Measurements from ENCODE around the gene IGFBPL1.
"Not testable (repeated sequence)": the region's sequence is repeated elsewhere in the genome, so short reads cannot be mapped to it uniquely, and the experiment has no call there.

The IGFBPL1 gene

DNA sequence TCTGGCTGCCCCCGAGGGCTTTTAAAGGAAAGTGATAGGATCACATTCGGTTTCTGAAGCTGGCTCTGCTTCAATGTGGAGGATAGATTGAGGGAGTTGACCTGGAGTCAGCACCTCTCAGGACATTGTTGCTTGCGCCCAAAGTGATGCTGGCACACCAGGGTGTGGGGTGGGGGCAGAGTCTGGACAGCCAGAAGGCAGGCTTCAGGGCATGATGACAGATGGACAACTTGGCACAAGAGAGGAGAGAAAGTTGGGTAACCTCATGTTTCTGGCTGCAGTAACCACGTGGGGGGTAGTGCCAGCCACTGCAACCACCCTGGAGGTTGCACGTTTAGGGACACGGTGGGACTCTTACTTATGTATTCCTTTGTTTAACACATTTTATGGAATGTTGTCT lies 22.3 kb downstream of the IGFBPL1 start:
- DNase-seq = no peak

GRCh38 chr9:38399191-38399590 lies 25.1 kb downstream of the IGFBPL1 start:
- H3K27ac ChIP-seq (ENCODE audit: insufficient read depth, low read length, poor library complexity, severe bottlenecking); H3K4me3 ChIP-seq (ENCODE audit: insufficient read depth, low read depth, low read length, poor library complexity, severe bottlenecking); H3K9me3 ChIP-seq (ENCODE audit: control insufficient read depth, low read length); H3K4me1 ChIP-seq (ENCODE audit: control insufficient read depth, insufficient read depth, low read length, poor library complexity, severe bottlenecking); DNase-seq; H3K27me3 ChIP-seq (replicated peaks; ENCODE audit: control insufficient read depth, insufficient read depth, low read length, poor library complexity, severe bottlenecking): not testable (repeated sequence)
- H3K36me3 ChIP-seq (ENCODE audit: control insufficient read depth, insufficient read depth, low read length) = peaks cover 14% of the 10 kb centered on the region

More for the DNA sequence above, 22.3 kb downstream of the IGFBPL1 start:
- no peaks in the 10 kb centered on the region for H3K9me3 ChIP-seq (ENCODE audit: control insufficient read depth, low read length)
- H3K4me3 ChIP-seq (ENCODE audit: insufficient read depth, low read depth, low read length, poor library complexity, severe bottlenecking) = no peak overlapping the region
- no peaks in the 10 kb centered on the region for H3K4me1 ChIP-seq (ENCODE audit: control insufficient read depth, insufficient read depth, low read length, poor library complexity, severe bottlenecking)
- no peak overlapping the region for H3K27ac ChIP-seq (ENCODE audit: insufficient read depth, low read length, poor library complexity, severe bottlenecking)
- H3K27me3 ChIP-seq (replicated peaks; ENCODE audit: control insufficient read depth, insufficient read depth, low read length, poor library complexity, severe bottlenecking) = no peaks in the 10 kb centered on the region
- H3K36me3 ChIP-seq (ENCODE audit: control insufficient read depth, insufficient read depth, low read length) = peaks cover 1% of the 10 kb centered on the region

- Histone ChIP-seq H3K4me3 (ENCODE audit: insufficient read depth, low read depth, low read length, poor library complexity, severe bottlenecking) (no peak overlapping the region), H3K9me3 (ENCODE audit: control insufficient read depth, low read length) (no peaks in the 10 kb centered on the region), H3K27me3 (replicated peaks; ENCODE audit: control insufficient read depth, insufficient read depth, low read length, poor library complexity, severe bottlenecking) (no peaks in the 10 kb centered on the region), H3K36me3 (ENCODE audit: control insufficient read depth, insufficient read depth, low read length) (peaks cover 14% of the 10 kb centered on the region), H3K4me1 (ENCODE audit: control insufficient read depth, insufficient read depth, low read length, poor library complexity, severe bottlenecking) (peaks cover 12% of the 10 kb centered on the region), H3K27ac (ENCODE audit: insufficient read depth, low read length, poor library complexity, severe bottlenecking) (no peak overlapping the region)
- no peak for DNase-seq
These were observed 27.9 kb downstream of the IGFBPL1 start for GRCh38 chr9:38396371-38396671.

GRCh38 chr9:38395653-38396370 lies 28.4 kb downstream of the IGFBPL1 start:
- no peak overlapping the region for H3K27ac ChIP-seq (ENCODE audit: insufficient read depth, low read length, poor library complexity, severe bottlenecking)
- H3K36me3 ChIP-seq (ENCODE audit: control insufficient read depth, insufficient read depth, low read length) = peaks cover 14% of the 10 kb centered on the region
- no peaks in the 10 kb centered on the region for H3K27me3 ChIP-seq (replicated peaks; ENCODE audit: control insufficient read depth, insufficient read depth, low read length, poor library complexity, severe bottlenecking)
- peaks cover 12% of the 10 kb centered on the region for H3K4me1 ChIP-seq (ENCODE audit: control insufficient read depth, insufficient read depth, low read length, poor library complexity, severe bottlenecking)
- H3K9me3 ChIP-seq (ENCODE audit: control insufficient read depth, low read length) = no peaks in the 10 kb centered on the region
- no peak for DNase-seq
- H3K4me3 ChIP-seq (ENCODE audit: insufficient read depth, low read depth, low read length, poor library complexity, severe bottlenecking) = no peak overlapping the region

DNA sequence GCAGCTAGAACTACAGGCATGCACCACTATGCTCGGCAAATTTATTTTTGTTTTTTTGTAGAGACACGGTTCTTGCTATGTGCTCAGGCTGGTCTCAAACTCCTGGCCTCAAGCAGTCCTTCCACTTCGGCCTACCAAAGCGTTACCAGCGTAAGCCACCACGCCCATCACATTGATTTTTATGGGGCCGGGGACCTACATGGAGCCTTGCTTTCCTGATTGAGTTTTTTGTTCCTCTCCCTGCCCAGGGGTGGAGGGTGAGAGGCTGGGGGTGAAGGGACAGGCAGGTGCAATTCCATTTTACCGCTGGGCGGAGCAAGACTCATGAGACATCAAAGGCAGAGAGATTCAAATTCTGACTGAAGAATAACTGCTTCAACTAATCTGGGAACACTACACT lies 29.8 kb downstream of the IGFBPL1 start:
- no peak overlapping the region for H3K4me3 ChIP-seq (ENCODE audit: insufficient read depth, low read depth, low read length, poor library complexity, severe bottlenecking)
- no peak overlapping the region for H3K27ac ChIP-seq (ENCODE audit: insufficient read depth, low read length, poor library complexity, severe bottlenecking)
- H3K4me1 ChIP-seq (ENCODE audit: control insufficient read depth, insufficient read depth, low read length, poor library complexity, severe bottlenecking) = peaks cover 12% of the 10 kb centered on the region
- DNase-seq = no peak
- no peaks in the 10 kb centered on the region for H3K27me3 ChIP-seq (replicated peaks; ENCODE audit: control insufficient read depth, insufficient read depth, low read length, poor library complexity, severe bottlenecking)
- no peaks in the 10 kb centered on the region for H3K9me3 ChIP-seq (ENCODE audit: control insufficient read depth, low read length)
- peaks cover 14% of the 10 kb centered on the region for H3K36me3 ChIP-seq (ENCODE audit: control insufficient read depth, insufficient read depth, low read length)

- peaks cover 14% of the 10 kb centered on the region for H3K36me3 ChIP-seq (ENCODE audit: control insufficient read depth, insufficient read depth, low read length)
- H3K27me3 ChIP-seq (replicated peaks; ENCODE audit: control insufficient read depth, insufficient read depth, low read length, poor library complexity, severe bottlenecking) = no peaks in the 10 kb centered on the region
- peak overlapping the region; percentile 31 for H3K27ac ChIP-seq (ENCODE audit: insufficient read depth, low read length, poor library complexity, severe bottlenecking)
- H3K4me1 ChIP-seq (ENCODE audit: control insufficient read depth, insufficient read depth, low read length, poor library complexity, severe bottlenecking) = peaks cover 12% of the 10 kb centered on the region
- no peak for DNase-seq
- peak overlapping the region; percentile 82 for H3K4me3 ChIP-seq (ENCODE audit: insufficient read depth, low read depth, low read length, poor library complexity, severe bottlenecking)
- H3K9me3 ChIP-seq (ENCODE audit: control insufficient read depth, low read length) = no peaks in the 10 kb centered on the region
These were observed 31.0 kb downstream of the IGFBPL1 start for GRCh38 chr9:38393128-38393796.

GRCh38 chr9:38392235-38393127 lies 31.8 kb downstream of the IGFBPL1 start, which contains the start of gene ALDH1B1:
ALDH1B1 (plus strand) TSS chr9:38392702; CDS start chr9:38395749, 3,047 bp downstream.
- Histone ChIP-seq H3K27me3 (replicated peaks; ENCODE audit: control insufficient read depth, insufficient read depth, low read length, poor library complexity, severe bottlenecking) (no peaks in the 10 kb centered on the region), H3K27ac (ENCODE audit: insufficient read depth, low read length, poor library complexity, severe bottlenecking) (peak within 1 kb of the TSS; percentile 31), H3K36me3 (ENCODE audit: control insufficient read depth, insufficient read depth, low read length) (peaks cover 14% of the 10 kb centered on the region), H3K9me3 (ENCODE audit: control insufficient read depth, low read length) (no peaks in the 10 kb centered on the region), H3K4me1 (ENCODE audit: control insufficient read depth, insufficient read depth, low read length, poor library complexity, severe bottlenecking) (peaks cover 12% of the 10 kb centered on the region), H3K4me3 (ENCODE audit: insufficient read depth, low read depth, low read length, poor library complexity, severe bottlenecking) (peak within 1 kb of the TSS; percentile 82)
- DNase-seq = peak; percentile 29 to 44 (median 39)

DNA sequence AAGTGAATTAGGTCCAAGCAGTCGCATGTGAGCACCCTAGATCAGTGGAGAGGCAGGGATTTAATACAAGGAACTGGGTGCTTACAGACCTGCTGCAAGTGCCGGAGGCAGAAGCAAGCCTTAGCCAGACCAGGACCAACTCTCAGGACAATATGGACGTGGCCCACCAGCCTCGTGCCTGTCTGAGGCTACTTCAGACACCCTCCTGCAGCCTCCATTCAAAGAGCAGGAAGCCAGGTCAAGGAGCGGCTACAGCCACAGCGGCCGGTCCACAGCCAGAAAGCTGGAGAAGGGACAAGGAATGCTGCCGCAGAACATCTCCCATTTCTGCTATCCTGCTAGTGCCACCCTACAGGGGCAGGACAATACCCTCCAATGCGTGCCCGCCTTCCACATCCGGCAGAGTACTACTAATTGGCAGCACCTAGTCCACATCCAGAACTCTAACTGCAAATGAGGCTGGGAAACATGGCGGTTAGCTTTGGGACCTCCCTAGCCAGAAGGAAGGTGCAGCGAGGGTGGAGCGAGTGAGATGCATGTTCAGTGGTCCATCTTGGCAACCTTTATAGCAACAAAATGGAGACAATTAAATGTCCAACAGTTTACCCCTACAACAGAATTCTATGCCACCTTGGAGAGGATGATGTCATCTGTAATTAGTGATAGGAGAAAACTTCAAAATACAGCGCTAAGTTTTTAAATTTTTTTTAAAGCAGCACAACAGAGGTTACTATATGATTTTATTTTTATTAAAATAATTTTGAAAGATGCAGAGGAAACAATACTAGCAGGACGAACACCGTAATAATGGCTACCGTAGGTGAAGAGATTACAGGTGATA lies 32.8 kb downstream of the IGFBPL1 start:
- no peaks in the 10 kb centered on the region for H3K9me3 ChIP-seq (ENCODE audit: control insufficient read depth, low read length)
- H3K27me3 ChIP-seq (replicated peaks; ENCODE audit: control insufficient read depth, insufficient read depth, low read length, poor library complexity, severe bottlenecking) = no peaks in the 10 kb centered on the region
- peaks cover 8% of the 10 kb centered on the region for H3K36me3 ChIP-seq (ENCODE audit: control insufficient read depth, insufficient read depth, low read length)
- DNase-seq = no peak
- peak overlapping the region; percentile 82 for H3K4me3 ChIP-seq (ENCODE audit: insufficient read depth, low read depth, low read length, poor library complexity, severe bottlenecking)
- H3K27ac ChIP-seq (ENCODE audit: insufficient read depth, low read length, poor library complexity, severe bottlenecking) = no peak overlapping the region
- H3K4me1 ChIP-seq (ENCODE audit: control insufficient read depth, insufficient read depth, low read length, poor library complexity, severe bottlenecking) = peaks cover 12% of the 10 kb centered on the region

GRCh38 chr9:38390851-38391250 lies 33.4 kb downstream of the IGFBPL1 start:
- peaks cover 12% of the 10 kb centered on the region for H3K4me1 ChIP-seq (ENCODE audit: control insufficient read depth, insufficient read depth, low read length, poor library complexity, severe bottlenecking)
- no peaks in the 10 kb centered on the region for H3K9me3 ChIP-seq (ENCODE audit: control insufficient read depth, low read length)
- H3K27ac ChIP-seq (ENCODE audit: insufficient read depth, low read length, poor library complexity, severe bottlenecking) = no peak overlapping the region
- no peak overlapping the region for H3K4me3 ChIP-seq (ENCODE audit: insufficient read depth, low read depth, low read length, poor library complexity, severe bottlenecking)
- no peaks in the 10 kb centered on the region for H3K27me3 ChIP-seq (replicated peaks; ENCODE audit: control insufficient read depth, insufficient read depth, low read length, poor library complexity, severe bottlenecking)
- H3K36me3 ChIP-seq (ENCODE audit: control insufficient read depth, insufficient read depth, low read length) = peaks cover 1% of the 10 kb centered on the region
- DNase-seq = no peak

Measured in effector memory CD4-positive, alpha-beta T cell (primary cell).